ENCODE results near the gene CAPN3. TPM values are rescaled to one million over a fixed set of nuclear protein-coding genes. Genes with fewer than 3 reads are reported as not detected.

Gene CAPN3
- total and polyA plus RNA-seq, 2 experiments from 2014 or later, result 0.84 to 1.1 TPM

GRCh38 chr15:42367041-42367440 lies 7.7 kb downstream of the CAPN3 start:
- ATAC-seq (no peak), DNase-seq (ENCODE audit: low spot score) (no peak)
- Mint-ChIP-seq H3K27ac (no peak overlapping the region), H3K4me1 (peaks cover 14% of the 10 kb centered on the region), H3K36me3 (ENCODE audit: low read depth) (peaks cover 11% of the 10 kb centered on the region), H3K9me3 (peaks cover 20% of the 10 kb centered on the region), H3K27me3 (ENCODE audit: insufficient read depth, low read depth, poor library complexity) (peaks cover 6% of the 10 kb centered on the region), H3K4me3 (no peak overlapping the region)
- Histone ChIP-seq H3K79me2 (replicated peaks; ENCODE audit: insufficient read depth) (no peaks in the 10 kb centered on the region), H2AFZ (no peak overlapping the region), H3F3A (replicated peaks; ENCODE audit: low read depth) (no peaks in the 10 kb centered on the region), H3K4me1 (ENCODE audit: insufficient read depth) (peaks cover 19% of the 10 kb centered on the region), H3K27ac (ENCODE audit: low read depth) (no peak overlapping the region), H3K27me3 (ENCODE audit: insufficient read depth) (no peaks in the 10 kb centered on the region), H3K36me3 (ENCODE audit: insufficient read depth) (no peaks in the 10 kb centered on the region; the same call in 1 of the 2 replicates), H3K4me3 (no peak overlapping the region), H3K4me2 (no peak overlapping the region), H3K9me2 (ENCODE audit: insufficient read depth) (peaks cover 31% of the 10 kb centered on the region), H4K20me1 (replicated peaks; ENCODE audit: insufficient read depth) (no peaks in the 10 kb centered on the region)
- TF ChIP-seq ZNF114 (CRISPR knock-in tag; IDR thresholded peaks at IDR 0.05), result no peak

GRCh38 chr15:42368096-42368495 lies 8.8 kb downstream of the CAPN3 start:
- Histone ChIP-seq H3K36me3 (ENCODE audit: insufficient read depth) (no peaks in the 10 kb centered on the region), H3K27ac (ENCODE audit: low read depth) (no peak overlapping the region), H3K79me2 (replicated peaks; ENCODE audit: insufficient read depth) (no peaks in the 10 kb centered on the region), H3K4me1 (ENCODE audit: insufficient read depth) (peaks cover 10% of the 10 kb centered on the region; the same call in 1 of the 2 replicates), H4K20me1 (replicated peaks; ENCODE audit: insufficient read depth) (no peaks in the 10 kb centered on the region), H2AFZ (no peak overlapping the region), H3K9me2 (ENCODE audit: insufficient read depth) (peaks cover 26% of the 10 kb centered on the region), H3K4me3 (no peak overlapping the region), H3F3A (replicated peaks; ENCODE audit: low read depth) (no peaks in the 10 kb centered on the region), H3K27me3 (ENCODE audit: insufficient read depth) (no peaks in the 10 kb centered on the region), H3K4me2 (no peak overlapping the region)
- Mint-ChIP-seq H3K9me3 (peaks cover 20% of the 10 kb centered on the region), H3K4me3 (no peak overlapping the region), H3K27me3 (ENCODE audit: insufficient read depth, low read depth, poor library complexity) (peaks cover 6% of the 10 kb centered on the region), H3K36me3 (ENCODE audit: low read depth) (peaks cover 11% of the 10 kb centered on the region), H3K27ac (no peak overlapping the region), H3K4me1 (peaks cover 9% of the 10 kb centered on the region; the same call in 2 of the 3 replicates)
- no peak for DNase-seq (ENCODE audit: low spot score)
- ATAC-seq, result no peak
- TF ChIP-seq ZNF462 (CRISPR knock-in tag; IDR thresholded peaks at IDR 0.05) (no peak), ZNF114 (CRISPR knock-in tag; IDR thresholded peaks at IDR 0.05) (no peak)

All from GM23338 (cell line).